ENCODE data around the gene SCT. TPM values are rescaled to one million over a fixed set of nuclear protein-coding genes. Genes with fewer than 3 reads are reported as not detected.

The SCT gene
- total RNA-seq, 4 donors from 2014 or later, result not detected

GRCh38 chr11:579830-580601 lies 47.0 kb downstream of the SCT start:
- Histone ChIP-seq H3K4me1 (peaks cover 32 to 38% of the 10 kb centered on the region in 2 donors), H3K36me3 (peaks cover 13 to 17% of the 10 kb centered on the region in 2 donors), H3K27me3 (no peaks in the 10 kb centered on the region), H3K9me3 (no peaks in the 10 kb centered on the region), H3K27ac (no peak overlapping the region), H3K4me3 (replicated peaks in 1 of 3) (no peak overlapping the region)
- intact Hi-C loops (cut with DNase I), result no loop called here
- DNase-seq, result no peak
- WGBS, 2 donors, result 84 to 88% methylated on average over 17 to 20 of the region's 20 CpGs
- no peak for TF ChIP-seq POLR2A (IDR thresholded peaks at IDR 0.05)
- TF ChIP-seq CTCF (IDR thresholded peaks at IDR 0.05), result no peak

GRCh38 chr11:578276-579035 lies 48.5 kb downstream of the SCT start:
- Histone ChIP-seq H3K9me3 (no peaks in the 10 kb centered on the region), H3K4me1 (peaks cover 44 to 48% of the 10 kb centered on the region in 2 donors), H3K27me3 (no peaks in the 10 kb centered on the region), H3K27ac (no peak overlapping the region), H3K36me3 (peaks cover 6 to 15% of the 10 kb centered on the region in 2 donors), H3K4me3 (replicated peaks in 1 of 3) (peak overlapping the region in 1 of 3 donors; percentile 88)
- no peak for TF ChIP-seq POLR2A (IDR thresholded peaks at IDR 0.05)
- no peak for TF ChIP-seq CTCF (IDR thresholded peaks at IDR 0.05)
- DNase-seq, result no peak
- intact Hi-C loops (cut with DNase I), result no loop called here
- 76 to 79% methylated on average over 15 to 19 of the region's 21 CpGs for WGBS, 2 donors

- no peaks in the 10 kb centered on the region for H3K9me3 ChIP-seq
- intact Hi-C loops (cut with DNase I), result no loop called here
- TF ChIP-seq CTCF (IDR thresholded peaks at IDR 0.05) (no peak), POLR2A (IDR thresholded peaks at IDR 0.05) (no peak)
- no peak for DNase-seq
- H3K36me3 ChIP-seq, result peaks cover 0 to 12% of the 10 kb centered on the region in 2 donors
- 58 to 66% methylated on average over 6 of the region's 6 CpGs for WGBS, 2 donors
- H3K4me1 ChIP-seq, result peaks cover 53 to 57% of the 10 kb centered on the region in 2 donors
- no peaks in the 10 kb centered on the region for H3K27me3 ChIP-seq
- peak overlapping the region in 1 of 3 donors; percentile 23 for H3K27ac ChIP-seq
- peak overlapping the region; percentile 54 to 88 (median 71) for H3K4me3 ChIP-seq (replicated peaks in 1 of 3)
These were observed 49.4 kb downstream of the SCT start for GRCh38 chr11:577611-577894.

- peak overlapping the region; percentile 54 to 88 (median 71) for H3K4me3 ChIP-seq (replicated peaks in 1 of 3)
- peaks cover 0 to 8% of the 10 kb centered on the region in 2 donors for H3K36me3 ChIP-seq
- WGBS, 2 donors, result 10 to 11% methylated on average over 18 to 20 of the region's 48 CpGs
- intact Hi-C loops (cut with DNase I), result no loop called here
- no peaks in the 10 kb centered on the region for H3K9me3 ChIP-seq
- DNase-seq, result no peak
- no peak for TF ChIP-seq POLR2A (IDR thresholded peaks at IDR 0.05)
- no peak for TF ChIP-seq CTCF (IDR thresholded peaks at IDR 0.05)
- H3K4me1 ChIP-seq, result peaks cover 58 to 62% of the 10 kb centered on the region in 2 donors
- no peaks in the 10 kb centered on the region for H3K27me3 ChIP-seq
- peak overlapping the region in 1 of 3 donors; percentile 23 for H3K27ac ChIP-seq
These were observed 50.0 kb downstream of the SCT start for GRCh38 chr11:576811-577610.

Other genes starting within 250 kb of the SCT start
- gene PKP3, start 233.0 kb downstream of the SCT start, total RNA-seq, result 10 to 100 TPM; 30.4 to 58.4 (median 46.9) TPM
- gene SIGIRR, start 212.2 kb downstream of the SCT start, total RNA-seq, result 10 to 100 TPM; 46.0 to 69.6 (median 47.8) TPM
- 1 to 10 TPM; 3.7 to 6.4 (median 4.7) TPM for gene ANO9, start 185.2 kb downstream of the SCT start, total RNA-seq
- 10 to 100 TPM; 40.8 to 69.9 (median 41.7) TPM for gene PTDSS2, start 176.9 kb downstream of the SCT start, total RNA-seq
- gene RNH1, start 119.9 kb downstream of the SCT start, total RNA-seq, result 100 to 1,000 TPM; 191 to 259 (median 231) TPM
- 10 to 100 TPM; 16.9 to 41.3 (median 29.9) TPM for gene HRAS, start 91.6 kb downstream of the SCT start, total RNA-seq
- gene LRRC56, start 89.7 kb downstream of the SCT start, total RNA-seq, result 1 to 10 TPM; 1.7 to 2.6 (median 2.3) TPM
- gene LMNTD2, start 66.4 kb downstream of the SCT start, total RNA-seq, result 1 to 10 TPM; 4.2 to 8.8 (median 6.6) TPM
- 10 to 100 TPM; 18.6 to 60.0 (median 24.8) TPM for gene RASSF7, start 66.2 kb downstream of the SCT start, total RNA-seq
- gene PHRF1, start 50.7 kb downstream of the SCT start, total RNA-seq, result 10 to 100 TPM; 18.3 to 31.0 (median 19.3) TPM
- gene IRF7, start 11.2 kb downstream of the SCT start, total RNA-seq, result 10 to 100 TPM; 15.4 to 42.4 (median 29.1) TPM
- gene CDHR5, start 2.2 kb downstream of the SCT start, total RNA-seq, result not detected
- under 1 TPM in 2 of 4 donors, not detected in 2; 0.88 to 0.89 TPM for gene DRD4, start 10.1 kb upstream of the SCT start, total RNA-seq
- 100 to 1,000 TPM in 1 of 4 donors, 10 to 100 TPM in 3; 61.8 to 103 (median 87.6) TPM for gene DEAF1, start 68.0 kb upstream of the SCT start, total RNA-seq
- gene TMEM80, start 68.6 kb upstream of the SCT start, total RNA-seq, result 100 to 1,000 TPM in 1 of 4 donors, 10 to 100 TPM in 3; 57.3 to 103 (median 67.7) TPM
- 100 to 1,000 TPM; 185 to 259 (median 195) TPM for gene EPS8L2, start 79.0 kb upstream of the SCT start, total RNA-seq
- 100 to 1,000 TPM; 300 to 965 (median 558) TPM for gene TALDO1, start 120.3 kb upstream of the SCT start, total RNA-seq
- 10 to 100 TPM; 27.4 to 47.6 (median 35.5) TPM for gene GATD1, start 150.3 kb upstream of the SCT start, total RNA-seq
- under 1 TPM in 2 of 4 donors, not detected in 2; 0.44 to 0.45 TPM for gene CEND1, start 162.9 kb upstream of the SCT start, total RNA-seq
- gene SLC25A22, start 171.1 kb upstream of the SCT start, total RNA-seq, result 10 to 100 TPM in 1 of 4 donors, 1 to 10 TPM in 3; 5.1 to 13.1 (median 7.8) TPM
- 10 to 100 TPM; 11.9 to 33.2 (median 16.1) TPM for gene PIDD1, start 178.1 kb upstream of the SCT start, total RNA-seq
- gene RPLP2, start 182.8 kb upstream of the SCT start, total RNA-seq, result 100 to 1,000 TPM; 172 to 526 (median 290) TPM
- gene PNPLA2, start 191.7 kb upstream of the SCT start, total RNA-seq, result 10 to 100 TPM; 35.8 to 95.0 (median 57.6) TPM
- gene CRACR2B, start 200.7 kb upstream of the SCT start, total RNA-seq, result 10 to 100 TPM in 2 of 4 donors, 1 to 10 TPM in 2; 4.1 to 21.2 (median 12.3) TPM
- gene CD151, start 205.8 kb upstream of the SCT start, total RNA-seq, result 100 to 1,000 TPM; 135 to 326 (median 298) TPM
- gene POLR2L, start 215.3 kb upstream of the SCT start, total RNA-seq, result 10 to 100 TPM; 17.9 to 89.2 (median 52.4) TPM
- gene TSPAN4, start 215.7 kb upstream of the SCT start, total RNA-seq, result 100 to 1,000 TPM in 2 of 4 donors, 10 to 100 TPM in 2; 86.1 to 127 (median 107) TPM